PC-3 (cell line): ENCODE data around the gene GALNT15.

Experiments
- CTCF ChIP-seq: fragments of 300-600 bp; sonication (generic); conservative IDR thresholded peaks from 2 replicates; pipeline ENCODE4 v1.5.1; 2017; ENCODE audit warnings: antibody characterized with exemption, low read depth, mild to moderate bottlenecking, low read length
- EZH2 ChIP-seq: fragments of 300-600 bp; sonication (generic); IDR thresholded peaks from one replicate; pipeline ENCODE4 v1.6.1; 2017; ENCODE audit warnings: antibody characterized with exemption, mild to moderate bottlenecking, low read length; ENCODE audit not compliant: unreplicated experiment

DNA sequence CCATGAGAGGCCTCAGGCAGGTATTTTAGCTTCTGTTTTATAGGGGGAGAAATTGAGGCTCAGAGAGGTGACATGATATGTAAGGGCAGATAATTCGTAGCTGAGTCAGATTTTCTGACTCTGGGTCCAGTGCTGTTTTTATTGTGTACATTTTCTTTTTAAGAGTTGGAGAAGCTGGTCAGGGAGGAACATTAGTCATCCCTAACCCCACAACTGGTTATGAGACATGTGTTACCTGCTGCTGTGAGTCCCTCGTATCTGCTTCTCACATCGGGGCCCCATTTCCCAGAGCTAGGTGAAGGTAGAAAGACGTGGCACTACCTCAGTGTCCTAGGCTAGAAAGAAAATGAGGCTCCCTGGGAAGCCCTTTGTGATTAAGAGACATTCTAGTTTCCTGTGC is 28.6 kb downstream of the GALNT15 start:
- no peak for TF ChIP-seq CTCF
- no peak for TF ChIP-seq EZH2
